Heart left ventricle (tissue), 16 donors: Measurements from ENCODE around the gene CWC27. TPM values are rescaled to one million over a fixed set of nuclear protein-coding genes. Genes with fewer than 3 reads are reported as not detected.
"Not testable (repeated sequence)": the region's sequence is repeated elsewhere in the genome, so short reads cannot be mapped to it uniquely, and the experiment has no call there.

ENCODE experiments used
- ATAC-seq, 4 donors: fragments of 200-7000 bp; cut with Tn5 transposase; one replicate each; pipeline ENCODE4 v1.9.1; 2020 to 2022; ENCODE audit warnings: moderate library complexity in 4 of 4, mild to moderate bottlenecking in 3 of 4, moderate number of reproducible peaks in 1 of 4
- DNase-seq, 5 donors: peaks; one replicate each; pipeline ENCODE4 v3.0.0-alpha.2; 2020
- H3K27ac ChIP-seq, 12 donors: fragments of 200-600 bp; sonication (generic) in 4 of 12; one replicate each; pipeline versions ENCODE4 v1.5.0 to v1.8.0; 2016 to 2022; ENCODE audit warnings: mild to moderate bottlenecking in 2 of 12
- H3K27me3 ChIP-seq, 9 donors: fragments of 200-600 bp; sonication (generic) in 2 of 9; one replicate each; pipeline versions ENCODE4 v1.5.1 to v1.8.0; 2016 to 2022; ENCODE audit warnings: mild to moderate bottlenecking in 3 of 9
- H3K36me3 ChIP-seq, 9 donors: fragments of 200-600 bp; sonication (generic) in 2 of 9; one replicate each; pipeline versions ENCODE4 v1.5.0 to v1.8.0; 2018 to 2022; ENCODE audit warnings: mild to moderate bottlenecking in 2 of 9
- H3K4me1 ChIP-seq, 12 donors: fragments of 200-600 bp; sonication (generic) in 4 of 12; one replicate each; pipeline versions ENCODE4 v1.5.0 to v1.8.0; 2016 to 2022; ENCODE audit warnings: mild to moderate bottlenecking in 3 of 12
- H3K4me3 ChIP-seq, 12 donors: fragments of 200-600 bp; sonication (generic) in 4 of 12; one replicate each; pipeline versions ENCODE4 v1.5.0 to v1.8.0; 2017 to 2022; ENCODE audit warnings: mild to moderate bottlenecking in 9 of 12, moderate library complexity in 4 of 12
- H3K9me3 ChIP-seq, 12 donors: fragments of 200-600 bp; sonication (generic) in 4 of 12; one replicate each; pipeline versions ENCODE4 v1.5.0 to v1.8.0; 2016 to 2022; ENCODE audit warnings: mild to moderate bottlenecking in 1 of 12
- POLR2A ChIP-seq, 2 donors: fragments of 450-650 bp; IDR thresholded peaks; one replicate each; pipeline ENCODE4 v1.6.1; 2017; ENCODE audit warnings: antibody characterized with exemption in 2 of 2, mild to moderate bottlenecking in 2 of 2, moderate library complexity in 2 of 2
- WGBS, 4 donors: extraction: QIAGEN DNeasy Blood & Tissue Kit in 2 of 4; methylation state at CpG; one replicate each; pipeline versions ENCODE4 v1.1.5 to v1.1.7; 2013 to 2018; 5-methylcytosine and 5-hydroxymethylcytosine counted together
- intact Hi-C, 10 donors: fragments of 100-400 bp; cut with DNase I; formaldehyde crosslinking; loops; one replicate each; pipeline versions ENCODE4 v1.11.1 to v1.14.2; 2022
- polyA plus RNA-seq, 2 donors: library from polyadenylated mRNA; stranded (reverse); fragments of 200-250 nt; gene quantifications; one replicate each; pipeline ENCODE4 v1.2.3, GENCODE V29; 2013
- total RNA-seq, 9 donors: library from RNA; depleted of rRNA in 2 of 9; stranded (reverse); fragments of >200 nt in 2 of 9; fragmentation: NEBNext Ultra II Directional in 3 of 9; extraction: Animal tissue kit (Norgen Biotek cat#: 25700) in 3 of 9; gene quantifications; one replicate each; pipeline versions ENCODE4 v1.1.0 to v1.2.4, GENCODE V29; 2016 to 2023
- TF ChIP-seq, protein P1 (sequence below), 12 donors: fragments of 200-600 bp; sonication (generic) in 4 of 12; IDR thresholded peaks; one replicate each; pipeline versions ENCODE4 v1.5.0 to v1.8.0; 2018 to 2022; ENCODE audit warnings: antibody characterized with exemption in 12 of 12, mild to moderate bottlenecking in 5 of 12
- donor health status: ischemic (EF 13 %, LVEDD 7.1; RV severe dilation, severe dysfunction).
- donor health status: healthy with polysubstance abuse.
- donor health status: DM: no; HTN: yes; CAD: no.
- donor health status: DM: no; HTN: no; CAD: no.
- donor health status: ischemic (EF 25% LVEDD 6.9; RV normal size, moderate dysfunction).
- donor health status: ischemic (EF 25% LVEDD 5.7; RV mildly dilated, moderate dysfunction).
- donor health status: healthy.
- donor health status: DM: yes; HTN: yes; CAD: no.
- donor health status: ischemic (EF 35%, LVEDD 5.7; RV mildly dilated, moderate dysfunction).
- donor health status: nonischemic (EF 11% LVEDD 7.7; RV severe dilation, severe dysfunction).
- donor health status: DM: yes; HTN: yes; CAD: no.
- donor health status: PGD.
- donor health status: ischemic (EF 29% LVEDD 5.4; RV normal size, mild dysfunction).
- donor health status: nonischemic (EF 23%, LVEDD 6.1; RV moderate dilation, normal function).

CWC27 gene
- total and polyA plus RNA-seq, 11 donors = 10.7 to 33.3 (median 23.5) TPM

DNA sequence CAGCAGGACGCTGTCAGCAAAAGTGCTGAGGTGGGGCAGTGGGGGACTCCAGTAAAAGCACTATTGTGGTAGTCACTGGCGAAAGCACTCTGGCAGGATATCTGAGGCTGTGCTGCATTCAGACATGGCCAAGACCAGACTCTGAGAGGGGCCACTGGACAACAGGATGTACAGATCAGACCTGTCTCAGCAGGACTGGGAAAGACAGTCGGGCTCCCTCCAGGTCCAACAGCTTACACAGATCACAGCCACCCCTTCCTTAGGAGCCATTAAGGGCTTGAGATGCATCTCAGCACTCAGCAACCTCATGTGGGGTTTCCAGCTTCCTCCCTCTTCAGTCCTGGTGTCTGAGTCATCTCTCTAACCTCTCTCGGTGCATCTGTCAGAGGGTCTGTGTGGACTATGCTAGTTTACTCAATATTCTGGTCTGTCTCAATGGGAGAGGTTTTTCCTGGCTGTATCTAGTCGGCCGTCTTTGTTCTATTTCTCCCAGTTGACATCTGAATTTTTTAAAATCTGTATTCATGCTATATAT is 154.5 kb downstream of the CWC27 start:
- H3K27ac ChIP-seq = no peak overlapping the region
- H3K36me3 ChIP-seq = peaks cover 0 to 20% (median 0%) of the 10 kb centered on the region in 9 donors
- TF ChIP-seq, protein P1, sequence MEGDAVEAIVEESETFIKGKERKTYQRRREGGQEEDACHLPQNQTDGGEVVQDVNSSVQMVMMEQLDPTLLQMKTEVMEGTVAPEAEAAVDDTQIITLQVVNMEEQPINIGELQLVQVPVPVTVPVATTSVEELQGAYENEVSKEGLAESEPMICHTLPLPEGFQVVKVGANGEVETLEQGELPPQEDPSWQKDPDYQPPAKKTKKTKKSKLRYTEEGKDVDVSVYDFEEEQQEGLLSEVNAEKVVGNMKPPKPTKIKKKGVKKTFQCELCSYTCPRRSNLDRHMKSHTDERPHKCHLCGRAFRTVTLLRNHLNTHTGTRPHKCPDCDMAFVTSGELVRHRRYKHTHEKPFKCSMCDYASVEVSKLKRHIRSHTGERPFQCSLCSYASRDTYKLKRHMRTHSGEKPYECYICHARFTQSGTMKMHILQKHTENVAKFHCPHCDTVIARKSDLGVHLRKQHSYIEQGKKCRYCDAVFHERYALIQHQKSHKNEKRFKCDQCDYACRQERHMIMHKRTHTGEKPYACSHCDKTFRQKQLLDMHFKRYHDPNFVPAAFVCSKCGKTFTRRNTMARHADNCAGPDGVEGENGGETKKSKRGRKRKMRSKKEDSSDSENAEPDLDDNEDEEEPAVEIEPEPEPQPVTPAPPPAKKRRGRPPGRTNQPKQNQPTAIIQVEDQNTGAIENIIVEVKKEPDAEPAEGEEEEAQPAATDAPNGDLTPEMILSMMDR (IDR thresholded peaks at IDR 0.05) = no peak
- no peak for TF ChIP-seq POLR2A (IDR thresholded peaks at IDR 0.05)
- intact Hi-C loops = no loop called here
- WGBS, 4 donors = 85 to 91% (median 87%) methylated on average over 6 of the region's 6 CpGs
- H3K4me3 ChIP-seq = no peak overlapping the region
- H3K9me3 ChIP-seq = peaks cover 0 to 33% (median 13%) of the 10 kb centered on the region in 12 donors
- no peak for ATAC-seq
- no peaks in the 10 kb centered on the region for H3K4me1 ChIP-seq
- H3K27me3 ChIP-seq = no peaks in the 10 kb centered on the region
- no peak for DNase-seq

DNA sequence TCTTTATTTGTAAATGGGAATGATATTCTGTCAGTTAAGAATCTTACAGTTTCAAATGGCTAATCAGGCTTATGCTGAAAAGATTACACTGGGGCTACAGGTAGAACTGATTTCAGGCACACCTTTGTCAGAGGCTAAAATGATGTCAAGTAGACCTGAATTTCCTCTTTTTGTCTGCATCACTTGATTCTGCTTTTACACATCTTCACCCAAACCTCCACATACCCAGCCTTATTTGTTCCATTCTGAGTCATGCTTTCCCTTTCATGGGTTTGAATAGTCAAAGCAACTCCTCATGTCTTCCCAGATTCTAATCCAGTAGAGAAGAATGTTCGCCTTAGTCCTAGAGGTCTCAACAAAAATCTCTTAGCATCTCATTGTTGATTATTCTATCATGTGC is 156.4 kb downstream of the CWC27 start:
- H3K27ac ChIP-seq = no peak overlapping the region
- TF ChIP-seq POLR2A (IDR thresholded peaks at IDR 0.05) = no peak
- TF ChIP-seq, protein P1 (IDR thresholded peaks at IDR 0.05) = no peak
- ATAC-seq = no peak
- DNase-seq = no peak
- H3K4me1 ChIP-seq = no peaks in the 10 kb centered on the region
- intact Hi-C loops = no loop called here
- peaks cover 0 to 30% (median 11%) of the 10 kb centered on the region in 12 donors for H3K9me3 ChIP-seq
- no peak overlapping the region for H3K4me3 ChIP-seq
- WGBS, 4 donors = 95 to 99% (median 97%) methylated on average over 1 of the region's 1 CpG
- peaks cover 0 to 11% (median 0%) of the 10 kb centered on the region in 9 donors for H3K36me3 ChIP-seq
- H3K27me3 ChIP-seq = no peaks in the 10 kb centered on the region

DNA sequence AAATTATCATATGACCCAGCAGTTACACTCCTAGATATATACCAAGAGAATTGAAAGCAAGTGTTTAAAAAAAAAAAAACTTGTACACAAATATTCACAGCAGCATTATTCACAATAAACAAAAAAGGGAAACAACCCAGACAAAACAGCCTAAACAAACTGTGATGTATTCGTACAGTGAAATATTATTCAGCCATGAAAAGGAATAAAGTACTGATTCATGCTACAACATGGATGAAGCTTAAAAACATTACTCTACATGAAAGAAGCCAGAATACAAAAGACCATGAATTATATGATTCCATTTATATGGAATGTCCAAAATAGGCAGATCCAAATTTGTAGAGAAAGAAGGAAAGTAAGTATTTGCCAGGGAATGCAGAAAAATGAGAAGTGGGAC is 161.1 kb downstream of the CWC27 start:
- intact Hi-C loops = no loop called here
- H3K27ac ChIP-seq = no peak overlapping the region
- no peaks in the 10 kb centered on the region for H3K4me1 ChIP-seq
- H3K27me3 ChIP-seq = no peaks in the 10 kb centered on the region
- DNase-seq (no peak), ATAC-seq (no peak)
- H3K9me3 ChIP-seq = peaks cover 0 to 14% (median 0%) of the 10 kb centered on the region in 12 donors
- no peak overlapping the region for H3K4me3 ChIP-seq
- 96 to 100% (median 98%) methylated on average over 1 of the region's 1 CpG for WGBS, 4 donors
- TF ChIP-seq, protein P1 (IDR thresholded peaks at IDR 0.05) = no peak
- no peak for TF ChIP-seq POLR2A (IDR thresholded peaks at IDR 0.05)
- H3K36me3 ChIP-seq = peaks cover 0 to 5% (median 0%) of the 10 kb centered on the region in 9 donors

GRCh38 chr5:64930672-64931318 is 162.1 kb downstream of the CWC27 start:
- Histone ChIP-seq H3K27ac (no peak overlapping the region), H3K27me3 (no peaks in the 10 kb centered on the region), H3K4me3 (no peak overlapping the region), H3K9me3 (peaks cover 0 to 24% (median 0%) of the 10 kb centered on the region in 12 donors), H3K36me3 (peaks cover 0 to 5% (median 0%) of the 10 kb centered on the region in 9 donors), H3K4me1 (no peaks in the 10 kb centered on the region)
- no peak for ATAC-seq
- intact Hi-C loops = no loop called here
- 95 to 97% (median 96%) methylated on average over 2 of the region's 2 CpGs for WGBS, 4 donors
- no peak for DNase-seq
- no peak for TF ChIP-seq POLR2A (IDR thresholded peaks at IDR 0.05)
- TF ChIP-seq, protein P1 (IDR thresholded peaks at IDR 0.05) = no peak

GRCh38 chr5:64939422-64939771 is 170.7 kb downstream of the CWC27 start:
- H3K27ac ChIP-seq, H3K4me1 ChIP-seq: not testable (repeated sequence)

More at GRCh38 chr5:64939422-64939771, 170.7 kb downstream of the CWC27 start:
- ATAC-seq, DNase-seq, intact Hi-C loops, H3K36me3 ChIP-seq, H3K27me3 ChIP-seq, H3K4me3 ChIP-seq: not testable (repeated sequence)
- peaks cover 0 to 37% (median 10%) of the 10 kb centered on the region in 12 donors for H3K9me3 ChIP-seq
- WGBS, 4 donors = 80 to 95% (median 88%) methylated on average over 2 to 4 of the region's 4 CpGs
